ENCODE results near the gene CUX1. TPM values are rescaled to one million over a fixed set of nuclear protein-coding genes. Genes with fewer than 3 reads are reported as not detected.

The CUX1 gene
- total and polyA plus RNA-seq, 2 donors = 59.7 to 63.5 TPM

DNA sequence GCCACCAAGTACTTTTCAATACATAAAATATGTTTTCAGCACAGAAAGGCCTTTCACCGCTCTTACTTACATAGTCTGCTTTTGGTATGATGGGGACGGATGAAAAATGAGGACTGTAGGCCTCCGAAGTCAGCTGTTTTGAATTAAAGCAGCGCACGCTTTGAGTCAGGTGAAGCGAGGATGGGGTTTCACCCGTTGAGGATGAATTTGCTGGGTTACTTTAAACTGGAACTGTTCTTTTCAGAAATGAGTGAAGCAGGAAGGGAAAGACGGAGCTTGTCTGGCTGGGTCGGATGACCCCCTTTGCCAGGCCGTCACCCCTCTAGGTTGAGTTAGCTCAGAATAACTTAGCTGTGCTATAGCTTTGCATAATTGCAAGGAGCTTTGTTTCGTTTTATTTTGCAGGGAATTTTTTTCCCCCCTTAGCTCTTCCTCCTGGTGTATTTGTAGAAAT is 40.0 kb downstream of the CUX1 start:
- Histone ChIP-seq H3K4me3 (ENCODE audit: low read depth, low read length) (peak overlapping the region; percentile 13), H3K36me3 (ENCODE audit: insufficient read depth) (no peaks in the 10 kb centered on the region), H3K4me1 (ENCODE audit: insufficient read depth) (no peaks in the 10 kb centered on the region), H3K27ac (ENCODE audit: low read depth) (no peak overlapping the region)
- DNase-seq (ENCODE audit: extremely low spot score) = no peak
- WGBS = 73% methylated on average over 11 of the region's 11 CpGs

DNA sequence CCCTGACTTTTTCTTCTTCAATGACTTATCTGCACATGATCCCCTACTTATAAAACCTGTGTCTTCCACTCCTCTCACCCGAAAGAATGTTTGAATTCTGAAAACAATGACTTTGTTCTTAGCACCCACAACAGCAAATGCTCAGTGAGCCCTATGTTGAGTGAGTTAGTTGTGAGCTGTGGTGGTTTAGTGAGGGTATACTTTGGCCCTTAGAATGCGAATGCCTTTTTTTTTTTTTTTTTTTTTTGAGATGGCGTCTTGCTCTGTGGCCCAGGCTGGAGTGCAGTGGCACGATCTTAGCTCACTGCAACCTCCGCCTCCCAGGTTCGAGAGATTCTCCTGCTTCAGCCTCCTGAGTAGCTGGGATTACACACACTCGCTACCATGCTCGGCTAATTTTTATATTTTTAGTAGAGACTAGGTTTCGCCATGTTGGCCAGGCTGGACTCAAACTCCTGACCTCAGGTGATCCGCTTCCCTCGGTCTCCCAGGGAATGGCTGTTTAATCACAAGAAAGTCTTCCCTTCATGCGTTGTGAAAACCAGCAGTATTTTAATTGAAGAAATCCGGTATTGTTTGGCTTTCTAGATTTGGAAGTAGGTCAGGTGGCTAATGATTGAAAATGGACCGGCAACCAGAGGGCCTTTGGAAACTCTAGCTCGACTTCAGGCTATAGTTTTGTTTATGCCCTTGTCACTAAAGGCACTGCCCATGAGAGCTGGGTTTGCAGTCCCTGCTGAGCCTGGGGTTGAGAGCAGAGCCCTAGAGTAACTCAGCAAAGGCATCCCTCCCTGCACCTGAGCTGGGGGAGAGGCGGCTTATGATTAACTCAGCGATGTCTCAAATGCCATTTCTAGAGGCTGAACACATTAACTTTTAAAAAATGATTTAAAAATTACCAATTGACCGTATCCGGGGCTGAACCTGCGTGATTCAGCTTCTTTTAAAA is 41.3 kb downstream of the CUX1 start:
- no peak overlapping the region for H3K4me3 ChIP-seq (ENCODE audit: low read depth, low read length)
- no peak for DNase-seq (ENCODE audit: extremely low spot score)
- H3K27ac ChIP-seq (ENCODE audit: low read depth) = no peak overlapping the region
- WGBS = 91% methylated on average over 20 of the region's 20 CpGs
- no peaks in the 10 kb centered on the region for H3K36me3 ChIP-seq (ENCODE audit: insufficient read depth)
- H3K4me1 ChIP-seq (ENCODE audit: insufficient read depth) = no peaks in the 10 kb centered on the region

- H3K27ac ChIP-seq (ENCODE audit: low read depth) = no peak overlapping the region
- no peaks in the 10 kb centered on the region for H3K4me1 ChIP-seq (ENCODE audit: insufficient read depth)
- WGBS = 53% methylated on average over 5 of the region's 5 CpGs
- no peak overlapping the region for H3K4me3 ChIP-seq (ENCODE audit: low read depth, low read length)
- H3K36me3 ChIP-seq (ENCODE audit: insufficient read depth) = no peaks in the 10 kb centered on the region
- no peak for DNase-seq (ENCODE audit: extremely low spot score)
These were observed 42.1 kb downstream of the CUX1 start for GRCh38 chr7:101859411-101860106.

GRCh38 chr7:101860316-101861217 is 43.1 kb downstream of the CUX1 start:
- DNase-seq (ENCODE audit: extremely low spot score) = no peak
- no peaks in the 10 kb centered on the region for H3K4me1 ChIP-seq (ENCODE audit: insufficient read depth)
- no peak overlapping the region for H3K4me3 ChIP-seq (ENCODE audit: low read depth, low read length)
- 92% methylated on average over 11 of the region's 11 CpGs for WGBS
- no peak overlapping the region for H3K27ac ChIP-seq (ENCODE audit: low read depth)
- no peaks in the 10 kb centered on the region for H3K36me3 ChIP-seq (ENCODE audit: insufficient read depth)

DNA sequence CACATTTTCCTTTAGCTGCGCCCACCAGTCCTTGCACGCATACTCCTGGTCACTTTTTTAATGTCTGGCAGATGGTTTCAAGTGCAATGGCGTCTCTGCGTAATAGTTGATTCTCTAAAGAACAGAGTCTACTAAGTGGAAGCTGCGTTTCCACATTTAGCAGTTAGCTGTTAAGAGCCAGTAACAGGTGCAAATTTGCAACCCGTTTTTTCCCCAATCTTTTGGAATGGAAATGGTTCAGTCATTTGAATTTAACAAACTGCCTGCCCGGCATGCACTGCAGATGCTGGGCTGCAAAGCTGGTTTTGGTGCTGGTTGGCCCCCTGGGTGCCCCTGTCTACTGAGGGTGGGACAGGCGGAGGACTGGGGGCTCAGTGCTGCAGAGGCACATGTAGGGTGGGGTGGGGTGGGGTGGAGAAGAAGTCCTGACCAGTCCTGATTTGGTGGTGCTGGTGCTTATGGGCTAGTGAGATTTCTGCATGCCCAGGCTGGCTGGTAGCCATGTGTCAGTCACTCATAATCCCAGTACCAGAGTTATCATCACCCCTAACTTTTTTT is 43.9 kb downstream of the CUX1 start:
- WGBS = 92% methylated on average over 8 of the region's 8 CpGs
- no peak for DNase-seq (ENCODE audit: extremely low spot score)
- Histone ChIP-seq H3K4me3 (ENCODE audit: low read depth, low read length) (no peak overlapping the region), H3K27ac (ENCODE audit: low read depth) (no peak overlapping the region), H3K36me3 (ENCODE audit: insufficient read depth) (no peaks in the 10 kb centered on the region), H3K4me1 (ENCODE audit: insufficient read depth) (no peaks in the 10 kb centered on the region)

GRCh38 chr7:101862280-101863220 is 45.1 kb downstream of the CUX1 start:
- 63% methylated on average over 18 of the region's 18 CpGs for WGBS
- H3K27ac ChIP-seq (ENCODE audit: low read depth) = no peak overlapping the region
- H3K4me3 ChIP-seq (ENCODE audit: low read depth, low read length) = no peak overlapping the region
- no peaks in the 10 kb centered on the region for H3K4me1 ChIP-seq (ENCODE audit: insufficient read depth)
- H3K36me3 ChIP-seq (ENCODE audit: insufficient read depth) = no peaks in the 10 kb centered on the region
- no peak for DNase-seq (ENCODE audit: extremely low spot score)

GRCh38 chr7:101863598-101863997 is 46.2 kb downstream of the CUX1 start:
- Histone ChIP-seq H3K27ac (ENCODE audit: low read depth) (no peak overlapping the region), H3K36me3 (ENCODE audit: insufficient read depth) (no peaks in the 10 kb centered on the region), H3K4me3 (ENCODE audit: low read depth, low read length) (no peak overlapping the region), H3K4me1 (ENCODE audit: insufficient read depth) (no peaks in the 10 kb centered on the region)
- WGBS = 96% methylated on average over 6 of the region's 6 CpGs
- DNase-seq (ENCODE audit: extremely low spot score) = no peak

DNA sequence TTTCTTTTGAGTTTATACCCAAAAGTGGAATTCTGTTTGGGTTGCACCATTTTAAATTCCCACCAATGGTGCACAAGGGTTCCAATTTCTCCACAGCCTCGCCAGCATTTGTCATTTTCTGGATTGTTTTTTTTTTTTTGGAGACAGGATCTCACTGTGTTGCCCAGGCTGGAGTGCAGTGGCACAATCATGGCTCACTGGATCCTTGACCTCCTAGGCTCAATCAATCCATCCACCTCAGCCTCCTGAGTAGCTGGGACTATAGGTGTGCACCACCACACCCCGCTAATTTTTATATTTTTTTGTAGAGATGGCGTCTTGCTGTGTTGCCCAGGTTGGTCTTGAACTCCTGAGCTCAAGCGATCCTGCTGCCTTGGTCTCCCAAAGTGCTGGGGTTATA is 46.6 kb downstream of the CUX1 start:
- Histone ChIP-seq H3K27ac (ENCODE audit: low read depth) (no peak overlapping the region), H3K36me3 (ENCODE audit: insufficient read depth) (no peaks in the 10 kb centered on the region), H3K4me3 (ENCODE audit: low read depth, low read length) (no peak overlapping the region), H3K4me1 (ENCODE audit: insufficient read depth) (no peaks in the 10 kb centered on the region)
- DNase-seq (ENCODE audit: extremely low spot score) = no peak
- WGBS = over 99% methylated on average over 4 of the region's 4 CpGs

GRCh38 chr7:101865031-101865430 is 47.6 kb downstream of the CUX1 start:
- H3K4me1 ChIP-seq (ENCODE audit: insufficient read depth) = peaks cover 3% of the 10 kb centered on the region
- no peak overlapping the region for H3K4me3 ChIP-seq (ENCODE audit: low read depth, low read length)
- no peak overlapping the region for H3K27ac ChIP-seq (ENCODE audit: low read depth)
- WGBS = 91% methylated on average over 7 of the region's 7 CpGs
- H3K36me3 ChIP-seq (ENCODE audit: insufficient read depth) = no peaks in the 10 kb centered on the region
- no peak for DNase-seq (ENCODE audit: extremely low spot score)

DNA sequence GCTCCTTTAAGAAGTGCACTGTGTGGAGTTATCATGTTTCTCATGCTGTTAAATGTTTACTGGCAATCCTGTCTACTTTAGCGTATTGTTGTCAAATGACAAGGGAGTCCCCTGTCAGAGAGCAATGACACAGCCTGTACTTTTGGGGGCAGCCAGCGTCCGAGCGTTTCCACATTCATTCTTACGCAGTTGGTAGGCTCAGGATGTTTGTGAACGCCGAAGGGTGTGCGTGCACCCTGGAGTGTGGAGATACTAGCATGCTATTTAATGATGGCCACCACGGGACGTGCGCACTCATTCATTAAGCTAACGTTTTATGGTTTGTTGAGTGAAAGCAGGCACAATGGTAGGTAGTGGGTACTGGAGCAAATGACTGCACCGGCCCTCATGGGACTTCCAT is 48.0 kb downstream of the CUX1 start:
- H3K27ac ChIP-seq (ENCODE audit: low read depth) = no peak overlapping the region
- 91% methylated on average over 13 of the region's 13 CpGs for WGBS
- DNase-seq (ENCODE audit: extremely low spot score) = no peak
- peaks cover 3% of the 10 kb centered on the region for H3K4me1 ChIP-seq (ENCODE audit: insufficient read depth)
- H3K36me3 ChIP-seq (ENCODE audit: insufficient read depth) = no peaks in the 10 kb centered on the region
- no peak overlapping the region for H3K4me3 ChIP-seq (ENCODE audit: low read depth, low read length)

DNA sequence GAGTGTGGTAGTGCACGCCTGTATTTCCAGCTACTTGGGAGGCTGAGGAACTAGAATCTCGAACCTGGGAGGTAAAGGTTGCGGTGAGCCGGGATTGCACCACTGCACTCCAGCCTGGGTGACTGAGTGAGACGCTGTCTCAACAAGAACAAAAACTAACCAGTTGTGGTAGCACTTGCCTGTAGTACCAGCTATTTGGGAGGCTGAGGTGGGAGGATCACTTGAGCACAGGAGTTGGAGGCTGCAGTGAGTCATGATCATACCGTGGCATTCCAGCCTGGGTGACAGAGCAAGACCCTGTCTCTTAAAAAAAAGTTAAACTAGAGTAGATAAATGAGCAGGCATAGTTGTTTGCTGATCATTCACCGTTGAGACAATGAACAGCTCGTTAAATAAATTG is 48.9 kb downstream of the CUX1 start:
- Histone ChIP-seq H3K27ac (ENCODE audit: low read depth) (no peak overlapping the region), H3K36me3 (ENCODE audit: insufficient read depth) (no peaks in the 10 kb centered on the region), H3K4me3 (ENCODE audit: low read depth, low read length) (no peak overlapping the region), H3K4me1 (ENCODE audit: insufficient read depth) (peaks cover 3% of the 10 kb centered on the region)
- DNase-seq (ENCODE audit: extremely low spot score) = no peak
- 97% methylated on average over 8 of the region's 8 CpGs for WGBS

DNA sequence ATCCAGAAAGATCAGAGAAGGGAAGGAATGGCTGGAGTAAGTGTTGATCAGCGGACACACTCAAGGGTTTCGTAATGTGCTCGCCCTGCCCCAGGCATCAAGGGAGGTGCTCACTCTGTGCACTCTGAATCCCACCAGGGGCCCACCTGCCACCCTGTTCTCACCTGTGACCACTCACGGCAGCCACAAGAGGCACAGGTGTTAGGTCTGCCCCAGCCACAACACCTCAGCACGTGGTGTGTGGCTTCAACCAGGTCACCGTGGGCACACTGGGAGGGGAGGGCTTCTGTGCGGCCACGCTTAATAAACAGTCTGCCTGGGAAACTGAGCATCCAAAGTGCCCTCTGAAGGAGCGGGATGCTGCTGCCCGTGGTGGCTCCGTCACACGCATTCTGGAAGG is 49.8 kb downstream of the CUX1 start:
- Histone ChIP-seq H3K4me3 (ENCODE audit: low read depth, low read length) (no peak overlapping the region), H3K4me1 (ENCODE audit: insufficient read depth) (peaks cover 3% of the 10 kb centered on the region), H3K36me3 (ENCODE audit: insufficient read depth) (no peaks in the 10 kb centered on the region), H3K27ac (ENCODE audit: low read depth) (no peak overlapping the region)
- WGBS = 95% methylated on average over 12 of the region's 12 CpGs
- DNase-seq (ENCODE audit: extremely low spot score) = no peak

All from urinary bladder (tissue), 4 donors.